Measurements from ENCODE around the gene THSD4. TPM values are rescaled to one million over a fixed set of nuclear protein-coding genes. Genes with fewer than 3 reads are reported as not detected.

Gene THSD4
- polyA plus RNA-seq, 2 of the 4 experiments (the other 2 are of a cell fraction): 15.8 to 40.7 TPM

- no peak for TF ChIP-seq HES2 (IDR thresholded peaks at IDR 0.05)
- TF ChIP-seq PBX3 (IDR thresholded peaks at IDR 0.05): no peak
- TF ChIP-seq NR3C1 (IDR thresholded peaks at IDR 0.05): no peak
- TF ChIP-seq BCL3 (IDR thresholded peaks at IDR 0.05): no peak
Observed at GRCh38 chr15:71094137-71094536, 21.1 kb upstream of the THSD4 start (continued).

GRCh38 chr15:71096676-71097075 is 18.6 kb upstream of the THSD4 start:
- Histone ChIP-seq H3K4me3 (no peak overlapping the region), H3K27ac (peak overlapping the region in 1 of 2 experiments; percentile 25; a peak in 1 of 6 replicates), H3K9me3 (no peaks in the 10 kb centered on the region), H3K4me1 (peaks cover 14% of the 10 kb centered on the region; the same call in 2 of the 3 replicates), H3K4me2 (no peak overlapping the region)
- WGBS (ENCODE audit: missing lambda C conversion rate): 60% methylated on average over 3 of the region's 3 CpGs
- DNase-seq (ENCODE audit: low read depth in 1 of 2, low spot score in 1 of 2): no peak
- TF ChIP-seq ZSCAN20 (CRISPR knock-in tag; IDR thresholded peaks at IDR 0.05) (no peak), CHD4 (IDR thresholded peaks at IDR 0.05; ENCODE audit: borderline replicate concordance) (no peak), GATA3 (IDR thresholded peaks at IDR 0.05; ENCODE audit: borderline replicate concordance) (peak; percentile 41)
- ATAC-seq: no peak
- ChIA-PET POLR2A (no interaction called here), CTCF (interaction anchor here (0.6 to 0.9 kb wide), 2 partner anchors 18 to 102 kb away, joined by 3 read pairs; partner anchors contain the start of gene THSD4)
- FAIRE-seq: no peak

GRCh38 chr15:71097890-71098289 is 17.4 kb upstream of the THSD4 start:
- H3K9me3 ChIP-seq: no peaks in the 10 kb centered on the region
- ChIA-PET CTCF (interaction anchor here (0.7 kb wide), 1 partner anchor 415 kb away, joined by 3 read pairs; no protein-coding TSS in a partner anchor), POLR2A (no interaction called here)
- peaks cover 13% of the 10 kb centered on the region; the same call in 2 of the 3 replicates for H3K4me1 ChIP-seq
- TF ChIP-seq TFCP2L1 (CRISPR knock-in tag; IDR thresholded peaks at IDR 0.05): no peak
- no peak for TF ChIP-seq HDAC2 (IDR thresholded peaks at IDR 0.05)
- no peak for TF ChIP-seq EHF (CRISPR knock-in tag; IDR thresholded peaks at IDR 0.05)
- TF ChIP-seq NR3C1 (IDR thresholded peaks at IDR 0.05): no peak
- TF ChIP-seq POLR2A (IDR thresholded peaks at IDR 0.05; ENCODE audit: low read length): no peak
- no peak for TF ChIP-seq CBX8 (IDR thresholded peaks at IDR 0.05)
- no peak for TF ChIP-seq TP53 (CRISPR knock-in tag; IDR thresholded peaks at IDR 0.05)
- no peak for TF ChIP-seq HMGXB4 (CRISPR knock-in tag; IDR thresholded peaks at IDR 0.05; ENCODE audit: borderline replicate concordance)
- TF ChIP-seq ZC3H11A (IDR thresholded peaks at IDR 0.05): no peak
- FAIRE-seq (no peak), DNase-seq (ENCODE audit: low read depth in 1 of 2, low spot score in 1 of 2) (no peak), ATAC-seq (no peak)
- 84% methylated on average over 4 of the region's 4 CpGs for WGBS (ENCODE audit: missing lambda C conversion rate)
- no peak overlapping the region for H3K4me2 ChIP-seq
- no peak overlapping the region for H3K27ac ChIP-seq
- H3K4me3 ChIP-seq: no peak overlapping the region

GRCh38 chr15:71098920-71099319 is 16.4 kb upstream of the THSD4 start:
- no peak; a peak in 1 of 6 replicates for ATAC-seq
- FAIRE-seq: peak; percentile 92
- no peak for TF ChIP-seq ZFP36 (IDR thresholded peaks at IDR 0.05; ENCODE audit: borderline replicate concordance, partially characterized antibody)
- no peak for TF ChIP-seq HEYL (CRISPR knock-in tag; IDR thresholded peaks at IDR 0.05)
- no peak for TF ChIP-seq ZSCAN20 (CRISPR knock-in tag; IDR thresholded peaks at IDR 0.05)
- TF ChIP-seq RCOR1 (IDR thresholded peaks at IDR 0.05; ENCODE audit: low read depth, low read length): no peak
- no peak for TF ChIP-seq HOXA7 (CRISPR knock-in tag; IDR thresholded peaks at IDR 0.05)
- TF ChIP-seq CEBPB (IDR thresholded peaks at IDR 0.05): no peak
- no peak for TF ChIP-seq NR3C1 (IDR thresholded peaks at IDR 0.05)
- no peak for TF ChIP-seq CHD2 (IDR thresholded peaks at IDR 0.05; ENCODE audit: low read length, partially characterized antibody)
- no peak for TF ChIP-seq RAD21 (conservative IDR thresholded peaks at IDR 0.05 in 1 of 2, IDR thresholded peaks at IDR 0.05 in 1 of 2)
- no peak for TF ChIP-seq HMGXB4 (CRISPR knock-in tag; IDR thresholded peaks at IDR 0.05; ENCODE audit: borderline replicate concordance)
- TF ChIP-seq NFE2L2 (conservative IDR thresholded peaks at IDR 0.05; ENCODE audit: low read length): no peak
- no peak for TF ChIP-seq FOXS1 (CRISPR knock-in tag; IDR thresholded peaks at IDR 0.05)
- no peak for TF ChIP-seq EP300 (IDR thresholded peaks at IDR 0.05)
- TF ChIP-seq ESRRA (IDR thresholded peaks at IDR 0.05; ENCODE audit: borderline replicate concordance, low read length): no peak
- no peak for TF ChIP-seq HOXB13 (CRISPR knock-in tag; IDR thresholded peaks at IDR 0.05; ENCODE audit: low read depth)
- no peak for TF ChIP-seq HES2 (IDR thresholded peaks at IDR 0.05)

More at GRCh38 chr15:71098920-71099319, 16.4 kb upstream of the THSD4 start:
- H3K27ac ChIP-seq: no peak overlapping the region
- CTCF ChIA-PET: interaction anchor here (6.2 kb wide), 1 partner anchor 15 kb away, joined by 43 read pairs; the partner anchor contains the start of gene THSD4
- POLR2A ChIA-PET: no interaction called here
- no peak overlapping the region for H3K4me3 ChIP-seq
- no peak for DNase-seq (ENCODE audit: low read depth in 1 of 2, low spot score in 1 of 2)
- no peak overlapping the region for H3K4me2 ChIP-seq
- 0 out of 3 replicates have a peak, but pooled peaks cover 3% of the 10 kb centered on the region for H3K4me1 ChIP-seq
- 59% methylated on average over 1 of the region's 1 CpG for WGBS (ENCODE audit: missing lambda C conversion rate)
- H3K9me3 ChIP-seq: no peaks in the 10 kb centered on the region

Data from A549 (cell line).